H1 (cell line): ENCODE data around the gene CCNG1. TPM values are rescaled to one million over a fixed set of nuclear protein-coding genes. Genes with fewer than 3 reads are reported as not detected.

ENCODE experiments used
- CHD1 ChIP-seq: IDR thresholded peaks from 2 replicates; pipeline ENCODE4 v1.6.1; 2012; ENCODE audit warnings: low read depth, low read length, improper control_type of control experiment
- SIX5 ChIP-seq: IDR thresholded peaks from 2 replicates; pipeline ENCODE4 v1.6.1; 2011; ENCODE audit warnings: mild to moderate bottlenecking, low read depth, low read length
- polyA plus RNA-seq, 7 experiments: library from polyadenylated mRNA; depleted of rRNA in 3 of 7; stranded (reverse) in 5 of 7; unstranded in 2 of 7; fragments of >200 nt in 5 of 7; fragments of 200-250 nt in 2 of 7; gene quantifications; 1 replicate in 5 of 7; 2 replicates in 1 of 7; 4 replicates in 1 of 7; pipeline versions ENCODE4 v1.2.1 to v1.2.3, GENCODE V29; 2011 to 2013; ENCODE audit warnings: missing spikeins in 2 of 7, mixed read lengths in 2 of 7
- total RNA-seq: library from RNA; stranded (reverse); fragmentation: NEBNext Ultra II Directional; extraction: Animal tissue kit (Norgen Biotek cat#: 25700); gene quantifications from 2 replicates; pipeline ENCODE4 v1.2.1, GENCODE V29; 2021
- TF ChIP-seq, protein P1 (sequence below): IDR thresholded peaks from 2 replicates; pipeline ENCODE4 v1.6.1; 2011; ENCODE audit warnings: low read depth, mild to moderate bottlenecking, low read length; ENCODE audit not compliant: insufficient read depth

The CCNG1 gene
- total and polyA plus RNA-seq, 2 of the 8 experiments (the other 6 are each of a cell fraction or from before 2014, with no cell fraction given) = 165 to 369 TPM

- TF ChIP-seq, protein P1, sequence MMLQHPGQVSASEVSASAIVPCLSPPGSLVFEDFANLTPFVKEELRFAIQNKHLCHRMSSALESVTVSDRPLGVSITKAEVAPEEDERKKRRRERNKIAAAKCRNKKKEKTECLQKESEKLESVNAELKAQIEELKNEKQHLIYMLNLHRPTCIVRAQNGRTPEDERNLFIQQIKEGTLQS = no peak
- no peak for TF ChIP-seq SIX5
- TF ChIP-seq CHD1 = no peak
These were observed 26.9 kb upstream of the CCNG1 start (continued) for GRCh38 chr5:163410505-163410904.
